GM12878 (cell line): ENCODE measurements around the gene DENND1C. TPM values are rescaled to one million over a fixed set of nuclear protein-coding genes. Genes with fewer than 3 reads are reported as not detected.

ENCODE experiments used
- ATAC-seq: fragments of 200-7000 bp; cut with Tn5 transposase; 3 replicates; pipeline ENCODE4 v1.9.1; 2020; ENCODE audit warnings: mild to moderate bottlenecking, moderate library complexity
- BruUV-seq: library from RNA; stranded (reverse); fragments of 400-500 nt; replicated peaks from 2 replicates; lab custom pipeline; 2021; lab: Mats Ljungman, UMichigan
- CTCF ChIA-PET: fragments of 300-600 bp; sonication (Branson Sonifier 250); formaldehyde crosslinking; extraction: SDS; loops from one replicate; lab custom pipeline; 2021; ENCODE audit warnings: inconsistent platforms; lab: Yijun Ruan, JAX
- POLR2A ChIA-PET: fragments of 350-600 bp; formaldehyde crosslinking; extraction: SDS; loops from one replicate; lab custom pipeline; 2021; ENCODE audit warnings: inconsistent platforms; lab: Charles Lee
- RAD21 ChIA-PET: fragments of 300-600 bp; sonication (Branson Sonifier 250); formaldehyde crosslinking; loops from one replicate; lab custom pipeline; 2023; ENCODE audit warnings: antibody characterized with exemption; ENCODE audit not compliant: unreplicated experiment; lab: Charles Lee
- SMC1A ChIA-PET: fragments of 300-600 bp; sonication (Branson Sonifier 250); formaldehyde crosslinking; loops from one replicate; lab custom pipeline; 2023; ENCODE audit not compliant: unreplicated experiment, uncharacterized antibody; lab: Charles Lee
- DNase-seq: peaks from one replicate; pipeline ENCODE4 v3.0.0-alpha.2; 2011; ENCODE audit warnings: low read depth, low spot score
- FAIRE-seq: peaks from 3 replicates; lab custom pipeline; 2011; peaks lifted over from hg19 to GRCh38; lab: Jason Lieb, UNC
- H2AFZ ChIP-seq: 2 replicates; pipeline ENCODE4 v1.6.0; 2011; ENCODE audit warnings: low read depth, low read length, control low read depth; ENCODE audit not compliant: control insufficient read depth
- H3K27ac ChIP-seq: 2 replicates; pipeline ENCODE4 v1.5.1; 2011; ENCODE audit warnings: control low read depth; ENCODE audit not compliant: control insufficient read depth, insufficient read depth
- H3K27me3 ChIP-seq, 2 experiments: replicated peaks in 1 of 2; 2 replicates each; pipeline versions ENCODE4 v1.6.0 to v1.6.1; 2011; ENCODE audit warnings: low read length in 1 of 2; ENCODE audit not compliant: control insufficient read depth in 2 of 2, insufficient read depth in 2 of 2
- H3K36me3 ChIP-seq, 2 experiments: 2 replicates each; pipeline ENCODE4 v1.5.1; 2011; ENCODE audit warnings: low read length in 1 of 2; ENCODE audit not compliant: control insufficient read depth in 2 of 2, insufficient read depth in 2 of 2
- H3K4me1 ChIP-seq: 2 replicates; pipeline ENCODE4 v1.6.1; 2011; ENCODE audit warnings: mild to moderate bottlenecking, low read length, moderate library complexity, mixed read lengths; ENCODE audit not compliant: control insufficient read depth, insufficient read depth
- H3K4me2 ChIP-seq: 2 replicates; pipeline ENCODE4 v1.6.0; 2011; ENCODE audit warnings: control low read depth; ENCODE audit not compliant: control insufficient read depth, insufficient read depth
- H3K4me3 ChIP-seq: fragments of 200-600 bp; sonication (generic); 2 replicates; pipeline ENCODE4 v1.5.1; 2016
- H3K79me2 ChIP-seq: 2 replicates; pipeline ENCODE4 v1.6.0; 2011; ENCODE audit warnings: low read length; ENCODE audit not compliant: control insufficient read depth, insufficient read depth
- H3K9ac ChIP-seq: 2 replicates; pipeline ENCODE4 v1.8.0; 2011; ENCODE audit warnings: low read length, control low read depth, mixed read lengths; ENCODE audit not compliant: control insufficient read depth, insufficient read depth
- H3K9me3 ChIP-seq: replicated peaks from 3 replicates; pipeline ENCODE4 v1.5.1; 2011; ENCODE audit warnings: mild to moderate bottlenecking, low read length; ENCODE audit not compliant: control insufficient read depth, insufficient read depth
- H4K20me1 ChIP-seq: 2 replicates; pipeline ENCODE4 v1.6.0; 2011; ENCODE audit not compliant: control insufficient read depth, insufficient read depth
- IKZF1 ChIP-seq: fragments of 450-650 bp; conservative IDR thresholded peaks from 2 replicates; pipeline ENCODE4 v1.6.1; 2017; ENCODE audit warnings: antibody characterized with exemption, mild to moderate bottlenecking
- MEF2A ChIP-seq: IDR thresholded peaks from 2 replicates; pipeline ENCODE4 v1.6.1; 2011; ENCODE audit warnings: low read depth, mild to moderate bottlenecking, low read length, moderate library complexity; ENCODE audit not compliant: insufficient read depth
- NBN ChIP-seq: fragments of 450-650 bp; IDR thresholded peaks from 2 replicates; pipeline ENCODE4 v1.6.1; 2016
- NFYB ChIP-seq: IDR thresholded peaks from 2 replicates; pipeline ENCODE4 v1.6.1; 2011; ENCODE audit warnings: low read depth, mild to moderate bottlenecking, low read length, improper control_type of control experiment, moderate library complexity; ENCODE audit not compliant: insufficient read depth
- NR2C1 ChIP-seq: fragments of 450-650 bp; IDR thresholded peaks from 2 replicates; pipeline ENCODE4 v1.6.1; 2017; ENCODE audit warnings: antibody characterized with exemption, mild to moderate bottlenecking, moderate library complexity
- PAX8 ChIP-seq: fragments of 450-650 bp; IDR thresholded peaks from 2 replicates; pipeline ENCODE4 v1.6.1; 2017; ENCODE audit warnings: mild to moderate bottlenecking, moderate library complexity
- PBX3 ChIP-seq: IDR thresholded peaks from 2 replicates; pipeline ENCODE4 v1.6.1; 2011; ENCODE audit warnings: mild to moderate bottlenecking, low read depth, low read length, moderate library complexity; ENCODE audit not compliant: insufficient replicate concordance
- SMC3 ChIP-seq: IDR thresholded peaks from 2 replicates; pipeline ENCODE4 v1.6.1; 2011; ENCODE audit warnings: low read length, improper control_type of control experiment, borderline replicate concordance
- TBL1XR1 ChIP-seq: IDR thresholded peaks from 2 replicates; pipeline ENCODE4 v1.6.1; 2012; ENCODE audit warnings: low read depth, low read length, improper control_type of control experiment
- USF2 ChIP-seq: IDR thresholded peaks from 2 replicates; pipeline ENCODE4 v1.6.1; 2011; ENCODE audit warnings: low read depth, low read length, improper control_type of control experiment, borderline replicate concordance
- ZBED1 ChIP-seq: IDR thresholded peaks from 2 replicates; pipeline ENCODE4 v1.6.1; 2016; ENCODE audit warnings: borderline replicate concordance
- WGBS: methylation state at CpG from one replicate; pipeline ENCODE4 v1.1.6; 2016; ENCODE audit warnings: low lambda C conversion rate; ENCODE audit not compliant: insufficient replicate concordance, insufficient coverage; ENCODE audit errors: missing lambda C conversion rate; 5-methylcytosine and 5-hydroxymethylcytosine counted together
- in situ Hi-C: fragments of 300-500 bp; cut with MboI; formaldehyde crosslinking; loops from 9 replicates; pipeline ENCODE4 v1.14.3; 2018; ENCODE audit warnings: mixed read lengths
- intact Hi-C: fragments of 100-400 bp; cut with micrococcal nuclease; formaldehyde crosslinking; loops from one replicate; pipeline ENCODE4 v1.14.2; 2022; ENCODE audit not compliant: unreplicated experiment
- polyA plus RNA-seq, 11 experiments: library from polyadenylated mRNA; depleted of rRNA in 4 of 11; unstranded in 6 of 11; stranded (reverse) in 5 of 11; fragments of >200 nt; fragmentation: Nextera tagmentation in 4 of 11; fragmentation: Illumina TruSeq in 1 of 11; extraction: Ambion mirVana in 4 of 11; extraction: Trizol in 1 of 11; gene quantifications; 1 replicate in 1 of 11; 2 replicates in 10 of 11; pipeline versions ENCODE4 v1.2.1 to v1.2.3, GENCODE V29; 2011 to 2016; ENCODE audit warnings: inconsistent platforms in 2 of 11, missing spikeins in 2 of 11, low read depth in 1 of 11
- total RNA-seq, 4 experiments: library from RNA; depleted of rRNA in 3 of 4; stranded (reverse); fragments of >200 nt in 3 of 4; fragmentation: Illumina TruSeq in 1 of 4; extraction: Trizol in 1 of 4; gene quantifications; 2 replicates each; pipeline versions ENCODE4 v1.2.1 to v1.2.3, GENCODE V29; 2013 to 2021

Gene DENND1C
- total and polyA plus RNA-seq, 10 of the 15 experiments (the other 5 are each of a cell fraction or from before 2014, with no cell fraction given) = 2.4 to 54.3 (median 32.7) TPM

- CTCF ChIA-PET = no interaction called here
- Histone ChIP-seq H3K27ac (no peak overlapping the region), H3K9me3 (peaks cover 17% of the 10 kb centered on the region; the same call in 2 of the 3 replicates), H3K4me2 (no peak overlapping the region), H3K4me1 (no peaks in the 10 kb centered on the region), H4K20me1 (no peaks in the 10 kb centered on the region), H3K4me3 (no peak overlapping the region), H2AFZ (no peak overlapping the region), H3K9ac (no peak overlapping the region), H3K36me3 (peaks cover 10 to 24% of the 10 kb centered on the region in 2 experiments; a peak in 3 of 4 replicates), H3K79me2 (no peaks in the 10 kb centered on the region), H3K27me3 (no peaks in the 10 kb centered on the region)
- no TSS peak for BruUV-seq
- intact Hi-C loops = no loop called here
- no peak for TF ChIP-seq PBX3
- no peak for TF ChIP-seq USF2
- TF ChIP-seq NR2C1 = no peak
- TF ChIP-seq SMC3 = no peak
- TF ChIP-seq NBN = no peak
- no peak for TF ChIP-seq NFYB
- no peak for TF ChIP-seq MEF2A
- no peak for TF ChIP-seq IKZF1
- no peak for TF ChIP-seq PAX8
- TF ChIP-seq TBL1XR1 = no peak
- no peak for TF ChIP-seq ZBED1
- 89% methylated on average over 6 of the region's 7 CpGs for WGBS
- DNase-seq = no peak
- no peak for ATAC-seq
- FAIRE-seq = no peak
- SMC1A ChIA-PET = no interaction called here
- in situ Hi-C loops = no loop called here
- RAD21 ChIA-PET = no interaction called here
- POLR2A ChIA-PET = interaction anchor here (1.5 kb wide), 1 partner anchor 30 kb away, joined by 4 read pairs; the partner anchor contains the start of gene DENND1C
Measured at GRCh38 chr19:6451583-6452222, 29.9 kb downstream of the DENND1C start.
